ENCODE results near the gene LRGUK.
A peak's percentile ranks its signal among the peaks of the same experiment; 100 is the strongest.

LRGUK gene

DNA sequence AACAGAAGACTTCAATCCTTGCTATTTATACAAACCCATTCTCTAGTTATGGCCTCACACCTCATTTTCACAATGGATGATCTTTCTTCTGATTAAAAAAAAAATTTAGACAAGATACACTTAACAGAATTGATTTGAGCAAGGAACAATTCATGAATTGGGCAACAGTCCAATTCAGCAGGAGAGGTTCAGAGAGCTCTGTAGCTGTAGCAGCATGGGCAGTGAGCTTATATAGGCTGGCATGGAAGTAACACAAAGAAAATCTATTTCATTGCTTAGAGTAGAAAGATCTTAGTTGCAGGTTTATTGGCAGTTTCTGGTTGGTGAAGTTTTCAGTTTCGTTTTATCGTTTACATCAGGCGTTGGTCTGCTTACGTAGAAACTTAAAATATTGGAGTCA is 23.0 kb upstream of the LRGUK start:
- no peaks in the 10 kb centered on the region for H3K4me1 ChIP-seq (ENCODE audit: low read length)
- no peaks in the 10 kb centered on the region for H4K20me1 ChIP-seq (ENCODE audit: insufficient read depth, low read length)
- H3K27ac ChIP-seq (ENCODE audit: low read length), result no peak overlapping the region
- H3K4me3 ChIP-seq (ENCODE audit: low read length), result no peak overlapping the region
- H3K4me2 ChIP-seq (ENCODE audit: low read depth, low read length), result no peak overlapping the region
- H3K9me2 ChIP-seq (replicated peaks; ENCODE audit: insufficient read depth, low read length), result no peaks in the 10 kb centered on the region
- no peaks in the 10 kb centered on the region for H3K36me3 ChIP-seq (replicated peaks; ENCODE audit: insufficient read depth, low read length)
- no peaks in the 10 kb centered on the region for H3F3A ChIP-seq (ENCODE audit: insufficient read depth, low read length)
- TF ChIP-seq, protein P1, sequence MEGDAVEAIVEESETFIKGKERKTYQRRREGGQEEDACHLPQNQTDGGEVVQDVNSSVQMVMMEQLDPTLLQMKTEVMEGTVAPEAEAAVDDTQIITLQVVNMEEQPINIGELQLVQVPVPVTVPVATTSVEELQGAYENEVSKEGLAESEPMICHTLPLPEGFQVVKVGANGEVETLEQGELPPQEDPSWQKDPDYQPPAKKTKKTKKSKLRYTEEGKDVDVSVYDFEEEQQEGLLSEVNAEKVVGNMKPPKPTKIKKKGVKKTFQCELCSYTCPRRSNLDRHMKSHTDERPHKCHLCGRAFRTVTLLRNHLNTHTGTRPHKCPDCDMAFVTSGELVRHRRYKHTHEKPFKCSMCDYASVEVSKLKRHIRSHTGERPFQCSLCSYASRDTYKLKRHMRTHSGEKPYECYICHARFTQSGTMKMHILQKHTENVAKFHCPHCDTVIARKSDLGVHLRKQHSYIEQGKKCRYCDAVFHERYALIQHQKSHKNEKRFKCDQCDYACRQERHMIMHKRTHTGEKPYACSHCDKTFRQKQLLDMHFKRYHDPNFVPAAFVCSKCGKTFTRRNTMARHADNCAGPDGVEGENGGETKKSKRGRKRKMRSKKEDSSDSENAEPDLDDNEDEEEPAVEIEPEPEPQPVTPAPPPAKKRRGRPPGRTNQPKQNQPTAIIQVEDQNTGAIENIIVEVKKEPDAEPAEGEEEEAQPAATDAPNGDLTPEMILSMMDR (IDR thresholded peaks at IDR 0.05; ENCODE audit: low read length), result no peak
- TF ChIP-seq EZH2 (optimal IDR thresholded peaks at IDR 0.05; ENCODE audit: low read depth, low read length), result no peak
- no peaks in the 10 kb centered on the region for H3K79me2 ChIP-seq (ENCODE audit: low read length)
- no peak overlapping the region for H3K9ac ChIP-seq (ENCODE audit: low read length)
- H2AFZ ChIP-seq (ENCODE audit: low read length), result no peak overlapping the region
- H3K27me3 ChIP-seq (replicated peaks; ENCODE audit: insufficient read depth, low read length), result no peaks in the 10 kb centered on the region
- DNase-seq, result no peak
- H3K9me3 ChIP-seq (replicated peaks; ENCODE audit: insufficient read depth, low read length), result no peaks in the 10 kb centered on the region

DNA sequence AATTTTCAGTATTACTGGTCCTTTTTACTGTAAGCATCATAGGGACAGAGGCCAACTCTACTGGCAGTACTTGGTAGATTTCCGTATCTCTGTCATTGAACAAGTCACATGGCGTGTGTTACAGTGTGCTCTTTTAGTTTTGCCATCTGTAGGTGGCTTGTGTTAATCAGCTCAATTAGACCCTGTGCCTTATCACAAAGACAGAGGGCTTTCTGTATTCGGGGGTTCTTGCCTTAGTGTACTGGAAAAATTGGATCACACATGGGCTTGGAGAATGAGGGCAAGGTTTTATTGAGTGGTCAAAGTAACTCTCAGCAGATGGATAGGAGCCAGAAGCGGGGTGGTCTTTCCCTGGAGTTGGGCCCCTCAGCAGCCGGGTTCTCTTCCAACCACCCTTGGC is 21.3 kb upstream of the LRGUK start:
- no peaks in the 10 kb centered on the region for H3K27me3 ChIP-seq (replicated peaks; ENCODE audit: insufficient read depth, low read length)
- no peaks in the 10 kb centered on the region for H3K4me1 ChIP-seq (ENCODE audit: low read length)
- H3K9me3 ChIP-seq (replicated peaks; ENCODE audit: insufficient read depth, low read length), result no peaks in the 10 kb centered on the region
- no peak overlapping the region for H3K4me2 ChIP-seq (ENCODE audit: low read depth, low read length)
- no peak overlapping the region for H3K9ac ChIP-seq (ENCODE audit: low read length)
- no peaks in the 10 kb centered on the region for H3F3A ChIP-seq (ENCODE audit: insufficient read depth, low read length)
- no peak for DNase-seq
- TF ChIP-seq, protein P1 (IDR thresholded peaks at IDR 0.05; ENCODE audit: low read length), result no peak
- no peak for TF ChIP-seq EZH2phosphoT487 (IDR thresholded peaks at IDR 0.05; ENCODE audit: low read length)
- TF ChIP-seq EZH2 (optimal IDR thresholded peaks at IDR 0.05; ENCODE audit: low read depth, low read length), result no peak
- no peaks in the 10 kb centered on the region for H4K20me1 ChIP-seq (ENCODE audit: insufficient read depth, low read length)
- H3K4me3 ChIP-seq (ENCODE audit: low read length), result no peak overlapping the region
- H3K9me2 ChIP-seq (replicated peaks; ENCODE audit: insufficient read depth, low read length), result no peaks in the 10 kb centered on the region
- no peak overlapping the region for H3K27ac ChIP-seq (ENCODE audit: low read length)
- H3K36me3 ChIP-seq (replicated peaks; ENCODE audit: insufficient read depth, low read length), result no peaks in the 10 kb centered on the region
- no peak overlapping the region for H2AFZ ChIP-seq (ENCODE audit: low read length)
- H3K79me2 ChIP-seq (ENCODE audit: low read length), result no peaks in the 10 kb centered on the region

DNA sequence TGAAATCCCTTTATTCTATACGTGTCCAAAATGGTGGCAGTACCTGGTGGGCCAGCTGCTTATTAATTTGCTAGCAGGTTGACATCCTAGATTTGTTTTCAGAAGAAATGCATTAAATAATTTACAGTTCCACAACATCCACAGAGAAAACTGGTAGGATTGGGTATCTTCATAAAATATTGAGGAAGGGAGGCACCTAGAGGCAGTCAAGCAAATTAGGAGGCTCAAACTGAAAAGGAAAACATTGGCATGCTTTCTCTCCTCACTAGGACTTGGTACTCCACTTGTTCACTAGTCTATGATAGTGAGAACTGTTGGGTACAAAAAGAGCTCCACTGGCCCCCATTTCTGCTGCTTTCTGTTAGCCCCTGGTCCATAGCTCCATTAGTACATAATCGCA is 18.3 kb upstream of the LRGUK start:
- no peak overlapping the region for H2AFZ ChIP-seq (ENCODE audit: low read length)
- no peak for DNase-seq

More for the DNA sequence above, 18.3 kb upstream of the LRGUK start:
- no peak overlapping the region for H3K4me3 ChIP-seq (ENCODE audit: low read length)
- H3K36me3 ChIP-seq (replicated peaks; ENCODE audit: insufficient read depth, low read length), result no peaks in the 10 kb centered on the region
- no peaks in the 10 kb centered on the region for H3K9me3 ChIP-seq (replicated peaks; ENCODE audit: insufficient read depth, low read length)
- no peak overlapping the region for H3K27ac ChIP-seq (ENCODE audit: low read length)
- H3K4me2 ChIP-seq (ENCODE audit: low read depth, low read length), result no peak overlapping the region
- TF ChIP-seq, protein P1 (IDR thresholded peaks at IDR 0.05; ENCODE audit: low read length), result peak; percentile 33
- no peak for TF ChIP-seq EZH2 (optimal IDR thresholded peaks at IDR 0.05; ENCODE audit: low read depth, low read length)
- H3K9me2 ChIP-seq (replicated peaks; ENCODE audit: insufficient read depth, low read length), result no peaks in the 10 kb centered on the region
- no peaks in the 10 kb centered on the region for H4K20me1 ChIP-seq (ENCODE audit: insufficient read depth, low read length)
- no peaks in the 10 kb centered on the region for H3K4me1 ChIP-seq (ENCODE audit: low read length)
- no peaks in the 10 kb centered on the region for H3K79me2 ChIP-seq (ENCODE audit: low read length)
- H3F3A ChIP-seq (ENCODE audit: insufficient read depth, low read length), result no peaks in the 10 kb centered on the region
- H3K27me3 ChIP-seq (replicated peaks; ENCODE audit: insufficient read depth, low read length), result no peaks in the 10 kb centered on the region
- no peak overlapping the region for H3K9ac ChIP-seq (ENCODE audit: low read length)
